Measurements from ENCODE around the gene PAK5. TPM values are rescaled to one million over a fixed set of nuclear protein-coding genes. Genes with fewer than 3 reads are reported as not detected.

Gene PAK5
- total and polyA plus RNA-seq, 12 donors: 0.04 TPM; not detected in 11

GRCh38 chr20:9686866-9687265 is 152.0 kb downstream of the PAK5 start:
- H3K27me3 ChIP-seq: peaks cover 0 to 10% (median 0%) of the 10 kb centered on the region in 7 donors
- WGBS, 2 donors: 67 to 69% methylated on average over 2 of the region's 2 CpGs
- no peak for ATAC-seq

GRCh38 chr20:9686455-9686854 is 152.4 kb downstream of the PAK5 start:
- Histone ChIP-seq H3K4me3 (no peak overlapping the region), H3K27ac (no peak overlapping the region), H3K9me3 (no peaks in the 10 kb centered on the region), H3K4me1 (no peaks in the 10 kb centered on the region), H3K27me3 (peaks cover 0 to 6% (median 0%) of the 10 kb centered on the region in 7 donors), H3K36me3 (no peaks in the 10 kb centered on the region)
- TF ChIP-seq, protein P1, sequence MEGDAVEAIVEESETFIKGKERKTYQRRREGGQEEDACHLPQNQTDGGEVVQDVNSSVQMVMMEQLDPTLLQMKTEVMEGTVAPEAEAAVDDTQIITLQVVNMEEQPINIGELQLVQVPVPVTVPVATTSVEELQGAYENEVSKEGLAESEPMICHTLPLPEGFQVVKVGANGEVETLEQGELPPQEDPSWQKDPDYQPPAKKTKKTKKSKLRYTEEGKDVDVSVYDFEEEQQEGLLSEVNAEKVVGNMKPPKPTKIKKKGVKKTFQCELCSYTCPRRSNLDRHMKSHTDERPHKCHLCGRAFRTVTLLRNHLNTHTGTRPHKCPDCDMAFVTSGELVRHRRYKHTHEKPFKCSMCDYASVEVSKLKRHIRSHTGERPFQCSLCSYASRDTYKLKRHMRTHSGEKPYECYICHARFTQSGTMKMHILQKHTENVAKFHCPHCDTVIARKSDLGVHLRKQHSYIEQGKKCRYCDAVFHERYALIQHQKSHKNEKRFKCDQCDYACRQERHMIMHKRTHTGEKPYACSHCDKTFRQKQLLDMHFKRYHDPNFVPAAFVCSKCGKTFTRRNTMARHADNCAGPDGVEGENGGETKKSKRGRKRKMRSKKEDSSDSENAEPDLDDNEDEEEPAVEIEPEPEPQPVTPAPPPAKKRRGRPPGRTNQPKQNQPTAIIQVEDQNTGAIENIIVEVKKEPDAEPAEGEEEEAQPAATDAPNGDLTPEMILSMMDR (IDR thresholded peaks at IDR 0.05): no peak
- no peak for DNase-seq
- 37 to 47% methylated on average over 4 of the region's 4 CpGs for WGBS, 2 donors
- intact Hi-C loops (cut with DNase I): no loop called here
- no peak for ATAC-seq

More at GRCh38 chr20:9686866-9687265, 152.0 kb downstream of the PAK5 start:
- TF ChIP-seq, protein P1 (IDR thresholded peaks at IDR 0.05): no peak
- Histone ChIP-seq H3K36me3 (no peaks in the 10 kb centered on the region), H3K4me1 (no peaks in the 10 kb centered on the region), H3K9me3 (no peaks in the 10 kb centered on the region), H3K4me3 (no peak overlapping the region), H3K27ac (no peak overlapping the region)
- DNase-seq: no peak
- intact Hi-C loops (cut with DNase I): no loop called here

GRCh38 chr20:9686001-9686400 is 152.9 kb downstream of the PAK5 start:
- Histone ChIP-seq H3K27me3 (peaks cover 0 to 5% (median 0%) of the 10 kb centered on the region in 7 donors), H3K36me3 (no peaks in the 10 kb centered on the region), H3K9me3 (no peaks in the 10 kb centered on the region), H3K4me1 (no peaks in the 10 kb centered on the region), H3K4me3 (no peak overlapping the region), H3K27ac (no peak overlapping the region)
- ATAC-seq (no peak), DNase-seq (no peak)
- TF ChIP-seq, protein P1 (IDR thresholded peaks at IDR 0.05): no peak
- intact Hi-C loops (cut with DNase I): no loop called here

GRCh38 chr20:9685011-9685410 is 153.9 kb downstream of the PAK5 start:
- H3K4me3 ChIP-seq: no peak overlapping the region
- no peaks in the 10 kb centered on the region for H3K9me3 ChIP-seq
- H3K4me1 ChIP-seq: no peaks in the 10 kb centered on the region
- H3K27me3 ChIP-seq: peaks cover 0 to 6% (median 0%) of the 10 kb centered on the region in 7 donors
- H3K27ac ChIP-seq: no peak overlapping the region
- no peak for DNase-seq
- no peak for ATAC-seq
- intact Hi-C loops (cut with DNase I): no loop called here
- TF ChIP-seq, protein P1 (IDR thresholded peaks at IDR 0.05): no peak
- H3K36me3 ChIP-seq: no peaks in the 10 kb centered on the region
